ENCODE data around the gene CACNA1H.

- TF ChIP-seq GABPA (IDR thresholded peaks at IDR 0.05; ENCODE audit: borderline replicate concordance, insufficient read depth, low read length) (no peak), CBX8 (IDR thresholded peaks at IDR 0.05; ENCODE audit: borderline replicate concordance, low read depth, low read length) (no peak), ATF2 (IDR thresholded peaks at IDR 0.05; ENCODE audit: low read length) (no peak)
Measured at GRCh38 chr16:1147027-1147426, 5.9 kb upstream of the CACNA1H start.
